Stomach (tissue), 9 donors: ENCODE measurements around the gene CCR7. TPM values are rescaled to one million over a fixed set of nuclear protein-coding genes. Genes with fewer than 3 reads are reported as not detected.

Source experiments
- DNase-seq, 2 donors: peaks; one replicate each; pipeline versions ENCODE4 v3.0.0 to v3.0.0-alpha.2; 2013 to 2019
- H3K27ac ChIP-seq, 5 donors: fragments of 200-600 bp in 4 of 5; sonication (generic) in 4 of 5; one replicate each; pipeline ENCODE4 v1.5.1; 2013 to 2019; ENCODE audit warnings: mild to moderate bottlenecking in 1 of 5, moderate library complexity in 1 of 5
- H3K27me3 ChIP-seq, 3 donors: fragments of 200-600 bp; sonication (generic); one replicate each; pipeline ENCODE4 v1.5.1; 2017 to 2019; ENCODE audit warnings: mixed run types in 1 of 3
- H3K36me3 ChIP-seq, 4 donors: fragments of 200-600 bp; sonication (generic); 1 replicate in 3 of 4; 2 replicates in 1 of 4; pipeline ENCODE4 v1.5.1; 2016 to 2019
- H3K4me1 ChIP-seq, 4 donors: fragments of 200-600 bp; sonication (generic); one replicate each; pipeline ENCODE4 v1.5.1; 2016 to 2019
- H3K4me3 ChIP-seq, 4 donors: fragments of 200-600 bp; sonication (generic) in 3 of 4; one replicate each; pipeline ENCODE4 v1.5.1; 2016 to 2019; ENCODE audit warnings: mild to moderate bottlenecking in 1 of 4
- H3K9me3 ChIP-seq, 4 donors: fragments of 200-600 bp; sonication (generic); one replicate each; pipeline ENCODE4 v1.5.1; 2016 to 2019
- EP300 ChIP-seq: sonication (generic); formaldehyde crosslinking; IDR thresholded peaks from one replicate; pipeline ENCODE4 v1.6.1; 2017; ENCODE audit warnings: antibody characterized with exemption
- POLR2A ChIP-seq, 4 donors: fragments of 450-650 bp; IDR thresholded peaks; one replicate each; pipeline ENCODE4 v1.6.1; 2016; ENCODE audit warnings: antibody characterized with exemption in 4 of 4, control low read depth in 2 of 4, mild to moderate bottlenecking in 1 of 4, moderate library complexity in 1 of 4
- POLR2AphosphoS5 ChIP-seq, 3 donors: sonication (generic); formaldehyde crosslinking; IDR thresholded peaks; one replicate each; pipeline ENCODE4 v1.6.1; 2016; ENCODE audit warnings: antibody characterized with exemption in 3 of 3
- WGBS, 5 donors: extraction: QIAGEN DNeasy Blood & Tissue Kit in 3 of 5; methylation state at CpG; one replicate each; pipeline versions ENCODE4 v1.1.5 to v1.1.7; 2013 to 2018; 5-methylcytosine and 5-hydroxymethylcytosine counted together
- intact Hi-C: fragments of 100-400 bp; cut with DNase I; formaldehyde crosslinking; loops from one replicate; pipeline ENCODE4 v1.15.1; 2023; ENCODE audit warnings: low total_unique reads
- polyA plus RNA-seq, 3 donors: library from polyadenylated mRNA; stranded (reverse); fragments of 200-250 nt; gene quantifications; one replicate each; pipeline ENCODE4 v1.2.3, GENCODE V29; 2013
- total RNA-seq, 5 donors: library from RNA; depleted of rRNA; stranded (reverse); fragments of >200 nt; gene quantifications; one replicate each; pipeline versions ENCODE4 v1.1.0 to v1.2.3, GENCODE V29; 2014 to 2016
- TF ChIP-seq, protein P1 (sequence below), 7 experiments: fragments of 450-650 bp in 4 of 7; fragments of 200-600 bp in 3 of 7; sonication (generic) in 3 of 7; IDR thresholded peaks; one replicate each; pipeline ENCODE4 v1.5.1; 2016 to 2019; ENCODE audit warnings: antibody characterized with exemption in 7 of 7, control low read depth in 2 of 7, mild to moderate bottlenecking in 1 of 7
- donor health status: healthy with polysubstance abuse.
- donor health status: Bipolar disorder and iron deficiency.
- donor health status: healthy.

Gene CCR7
- total and polyA plus RNA-seq, 8 donors: 0.92 to 3.1 (median 1.4) TPM; not detected in 5

DNA sequence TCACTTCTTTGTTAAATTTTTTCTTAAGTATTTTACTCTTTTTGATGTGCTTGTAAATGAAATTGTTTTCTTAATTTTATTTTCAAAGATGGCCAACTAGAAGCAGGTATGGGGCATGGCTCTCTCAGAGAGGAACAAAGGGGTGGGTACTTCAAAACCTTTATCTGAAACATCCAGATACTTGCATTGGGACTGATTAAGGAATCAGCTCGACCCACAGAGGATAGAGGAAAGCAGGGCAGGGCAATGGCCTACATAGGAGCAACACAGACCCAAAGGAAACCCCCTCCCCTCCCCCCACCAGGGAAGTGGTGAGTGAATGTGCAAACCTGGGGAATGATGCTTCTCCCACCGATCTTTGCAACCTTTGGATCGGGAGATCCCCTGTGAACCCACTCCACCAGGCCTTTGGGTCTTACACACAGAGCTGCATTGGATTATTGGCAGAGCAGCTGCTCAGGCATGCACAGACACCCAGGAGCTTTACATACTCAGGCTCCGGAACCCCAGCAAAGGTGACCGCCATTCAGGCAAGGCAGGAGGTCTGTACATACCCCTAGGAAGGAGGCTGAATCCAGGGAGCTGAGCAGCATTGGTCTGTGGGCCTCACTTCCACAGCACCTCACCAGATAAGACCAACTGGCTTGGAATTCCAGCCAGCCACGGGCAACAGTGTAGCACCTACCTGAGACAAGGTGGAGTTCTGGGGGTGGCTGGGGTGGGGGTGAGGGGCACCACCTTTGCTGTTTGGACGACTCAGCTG, 3.0 kb upstream of the CCR7 start:
- Histone ChIP-seq H3K27me3 (peaks cover 0 to 31% (median 4%) of the 10 kb centered on the region in 3 donors), H3K9me3 (peaks cover 0 to 5% (median under 1%) of the 10 kb centered on the region in 4 donors), H3K4me1 (no peaks in the 10 kb centered on the region), H3K4me3 (no peak overlapping the region), H3K36me3 (no peaks in the 10 kb centered on the region), H3K27ac (no peak overlapping the region)
- intact Hi-C loops: no loop called here
- WGBS, 5 donors: 66 to 83% (median 75%) methylated on average over 6 to 7 of the region's 7 CpGs
- TF ChIP-seq POLR2A (IDR thresholded peaks at IDR 0.05) (no peak), EP300 (no peak), POLR2AphosphoS5 (IDR thresholded peaks at IDR 0.05) (no peak)
- TF ChIP-seq, protein P1, sequence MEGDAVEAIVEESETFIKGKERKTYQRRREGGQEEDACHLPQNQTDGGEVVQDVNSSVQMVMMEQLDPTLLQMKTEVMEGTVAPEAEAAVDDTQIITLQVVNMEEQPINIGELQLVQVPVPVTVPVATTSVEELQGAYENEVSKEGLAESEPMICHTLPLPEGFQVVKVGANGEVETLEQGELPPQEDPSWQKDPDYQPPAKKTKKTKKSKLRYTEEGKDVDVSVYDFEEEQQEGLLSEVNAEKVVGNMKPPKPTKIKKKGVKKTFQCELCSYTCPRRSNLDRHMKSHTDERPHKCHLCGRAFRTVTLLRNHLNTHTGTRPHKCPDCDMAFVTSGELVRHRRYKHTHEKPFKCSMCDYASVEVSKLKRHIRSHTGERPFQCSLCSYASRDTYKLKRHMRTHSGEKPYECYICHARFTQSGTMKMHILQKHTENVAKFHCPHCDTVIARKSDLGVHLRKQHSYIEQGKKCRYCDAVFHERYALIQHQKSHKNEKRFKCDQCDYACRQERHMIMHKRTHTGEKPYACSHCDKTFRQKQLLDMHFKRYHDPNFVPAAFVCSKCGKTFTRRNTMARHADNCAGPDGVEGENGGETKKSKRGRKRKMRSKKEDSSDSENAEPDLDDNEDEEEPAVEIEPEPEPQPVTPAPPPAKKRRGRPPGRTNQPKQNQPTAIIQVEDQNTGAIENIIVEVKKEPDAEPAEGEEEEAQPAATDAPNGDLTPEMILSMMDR (IDR thresholded peaks at IDR 0.05): no peak
- DNase-seq: no peak

DNA sequence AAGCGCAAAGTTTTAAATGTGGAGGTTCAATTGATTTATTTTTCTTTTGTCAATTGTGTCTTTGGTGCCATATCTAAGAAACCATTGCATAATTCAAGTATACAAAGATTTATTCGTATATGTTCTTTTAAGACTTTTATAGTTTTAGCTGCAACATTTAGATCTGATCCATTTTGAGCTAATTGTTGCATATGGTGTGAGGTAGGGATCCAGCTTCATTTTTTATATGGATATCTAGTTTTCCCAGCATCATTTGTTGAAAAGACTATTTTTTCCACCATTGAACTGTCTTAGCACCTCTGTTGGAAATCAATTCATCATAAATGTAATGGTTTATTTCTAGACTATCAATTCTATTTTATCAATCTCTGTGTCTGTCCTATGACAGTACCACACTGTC, 2.1 kb upstream of the CCR7 start:
- no peaks in the 10 kb centered on the region for H3K36me3 ChIP-seq
- no peak for DNase-seq
- peaks cover 0 to 5% (median 0%) of the 10 kb centered on the region in 4 donors for H3K9me3 ChIP-seq
- no peaks in the 10 kb centered on the region for H3K4me1 ChIP-seq
- TF ChIP-seq EP300 (no peak), POLR2AphosphoS5 (IDR thresholded peaks at IDR 0.05) (no peak), POLR2A (IDR thresholded peaks at IDR 0.05) (no peak)
- TF ChIP-seq, protein P1 (IDR thresholded peaks at IDR 0.05): no peak
- intact Hi-C loops: no loop called here
- no peak overlapping the region for H3K4me3 ChIP-seq
- H3K27ac ChIP-seq: no peak overlapping the region
- WGBS, 5 donors: 88 to 94% (median 92%) methylated on average over 2 of the region's 2 CpGs
- peaks cover 0 to 31% (median 4%) of the 10 kb centered on the region in 3 donors for H3K27me3 ChIP-seq

DNA sequence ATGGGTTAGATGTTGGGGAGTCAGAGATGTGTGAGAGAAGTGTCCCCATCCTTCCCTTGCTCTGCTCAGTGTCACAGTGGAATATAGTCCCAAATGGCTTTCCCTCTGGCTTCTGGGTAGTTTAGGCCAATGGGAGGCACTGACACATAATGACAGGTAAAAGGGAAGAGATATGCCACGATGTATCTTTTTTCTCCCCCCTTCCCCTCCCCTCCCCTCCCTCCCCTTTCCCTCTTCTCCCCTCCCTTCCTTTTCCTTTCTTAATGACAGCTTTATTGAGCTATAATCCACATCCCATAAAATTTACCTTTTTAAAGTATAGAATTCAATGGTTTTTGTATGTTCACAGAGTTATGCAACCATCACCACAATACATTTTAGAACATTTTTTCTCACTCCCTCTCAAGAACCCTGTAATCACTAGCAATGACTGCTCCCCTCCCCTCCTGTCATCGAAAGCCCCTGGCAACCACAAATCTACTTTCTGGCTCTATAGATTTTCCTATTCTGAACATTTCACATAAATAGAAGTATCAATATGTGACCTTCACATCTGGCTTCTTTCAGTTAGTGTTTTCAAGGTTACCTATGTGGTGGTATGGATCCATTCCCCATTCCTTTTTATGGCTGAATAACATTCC, 617 bp upstream of the CCR7 start:
- no peak overlapping the region for H3K27ac ChIP-seq
- peaks cover 0 to 31% (median 4%) of the 10 kb centered on the region in 3 donors for H3K27me3 ChIP-seq
- no peak for TF ChIP-seq EP300
- TF ChIP-seq, protein P1 (IDR thresholded peaks at IDR 0.05): no peak
- TF ChIP-seq POLR2A (IDR thresholded peaks at IDR 0.05): no peak
- TF ChIP-seq POLR2AphosphoS5 (IDR thresholded peaks at IDR 0.05): no peak
- WGBS, 5 donors: 40 to 52% (median 43%) methylated on average over 2 of the region's 2 CpGs
- intact Hi-C loops: no loop called here
- no peaks in the 10 kb centered on the region for H3K36me3 ChIP-seq
- no peak overlapping the region for H3K4me3 ChIP-seq
- H3K4me1 ChIP-seq: peaks cover 0 to 8% (median 1%) of the 10 kb centered on the region in 4 donors
- DNase-seq: peak in 1 of 2 donors; percentile 6
- H3K9me3 ChIP-seq: peaks cover 0 to 5% (median 0%) of the 10 kb centered on the region in 4 donors

DNA sequence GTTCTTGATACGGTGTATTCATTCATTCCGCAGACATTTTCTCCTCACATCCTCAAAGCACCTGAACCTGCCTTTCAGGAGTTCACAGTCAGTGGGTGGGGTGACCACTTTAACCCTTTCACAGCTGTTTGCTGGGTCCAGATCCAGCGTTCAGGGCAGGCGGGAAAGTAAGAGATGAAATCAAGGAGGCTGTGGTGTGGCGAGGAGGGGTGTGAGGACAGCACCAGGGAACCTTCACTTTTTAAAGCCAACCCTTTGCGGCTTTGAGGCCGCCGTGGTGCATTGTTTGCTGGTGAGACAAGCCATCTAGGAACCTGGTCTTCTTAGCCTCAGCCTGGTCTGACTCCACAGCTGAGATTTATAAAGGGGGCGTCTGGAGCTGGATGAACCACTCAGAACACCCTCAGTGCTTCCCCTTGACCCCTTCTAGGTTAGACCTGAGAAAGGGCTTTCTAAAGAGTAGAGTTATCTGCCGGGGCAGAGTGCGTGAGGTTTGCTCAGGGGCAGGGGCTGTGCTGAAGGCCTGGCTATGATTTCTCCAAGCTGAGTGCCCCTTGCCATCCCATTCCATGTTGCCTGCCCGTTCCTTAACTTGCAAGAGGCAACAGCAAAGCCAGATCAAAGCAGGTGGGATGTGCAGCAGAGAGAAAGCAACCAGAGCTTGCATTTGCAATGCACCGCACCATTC, 933 bp downstream of the CCR7 start:
- H3K4me3 ChIP-seq: peak overlapping the region in 1 of 4 donors; percentile 8
- no peaks in the 10 kb centered on the region for H3K36me3 ChIP-seq
- peak; percentile 20 to 22 for DNase-seq
- no peak for TF ChIP-seq POLR2A (IDR thresholded peaks at IDR 0.05)
- TF ChIP-seq, protein P1 (IDR thresholded peaks at IDR 0.05): no peak
- no peak for TF ChIP-seq EP300
- no peak for TF ChIP-seq POLR2AphosphoS5 (IDR thresholded peaks at IDR 0.05)
- WGBS, 5 donors: 65 to 80% (median 74%) methylated on average over 13 of the region's 13 CpGs
- H3K27me3 ChIP-seq: peaks cover 0 to 28% (median 4%) of the 10 kb centered on the region in 3 donors
- no peak overlapping the region for H3K27ac ChIP-seq
- peaks cover 0 to 5% (median 0%) of the 10 kb centered on the region in 4 donors for H3K9me3 ChIP-seq
- intact Hi-C loops: no loop called here
- peaks cover 11 to 23% (median 16%) of the 10 kb centered on the region in 4 donors for H3K4me1 ChIP-seq
